Keratinocyte (primary cell): ENCODE measurements around the gene HPS1. TPM values are rescaled to one million over a fixed set of nuclear protein-coding genes. Genes with fewer than 3 reads are reported as not detected.
A peak's percentile ranks its signal among the peaks of the same experiment; 100 is the strongest.

ENCODE experiments used
- DNase-seq: peaks from one replicate; pipeline ENCODE4 v3.0.0-alpha.2; 2011; ENCODE audit warnings: low read depth, missing footprints, low spot score
- FAIRE-seq: peaks from 2 replicates; lab custom pipeline; 2011; peaks lifted over from hg19 to GRCh38; lab: Jason Lieb, UNC
- H2AFZ ChIP-seq: 2 replicates; pipeline ENCODE4 v1.6.0; 2012; ENCODE audit warnings: low read length, control low read depth, inconsistent platforms; ENCODE audit not compliant: control insufficient read depth
- H3K27ac ChIP-seq: 2 replicates; pipeline ENCODE4 v1.5.1; 2011; ENCODE audit warnings: low read length; ENCODE audit not compliant: control insufficient read depth, insufficient read depth
- H3K27me3 ChIP-seq: 3 replicates; pipeline ENCODE4 v1.6.0; 2011; ENCODE audit warnings: low read length; ENCODE audit not compliant: control insufficient read depth, insufficient read depth; ENCODE audit errors: extremely low read depth
- H3K36me3 ChIP-seq, 2 experiments: 2 replicates in 1 of 2; 3 replicates in 1 of 2; pipeline ENCODE4 v1.5.1; 2011; ENCODE audit warnings: low read length in 2 of 2, mild to moderate bottlenecking in 1 of 2; ENCODE audit not compliant: control insufficient read depth in 2 of 2, insufficient read depth in 2 of 2; ENCODE audit errors: extremely low read depth in 1 of 2
- H3K4me1 ChIP-seq: 3 replicates; pipeline ENCODE4 v1.5.1; 2011; ENCODE audit warnings: low read length; ENCODE audit not compliant: control insufficient read depth, insufficient read depth; ENCODE audit errors: extremely low read depth
- H3K4me2 ChIP-seq: 3 replicates; pipeline ENCODE4 v1.6.0; 2011; ENCODE audit warnings: low read depth, low read length; ENCODE audit not compliant: control insufficient read depth, insufficient read depth; ENCODE audit errors: extremely low read depth
- H3K4me3 ChIP-seq, 3 experiments: fragments of 200-600 bp in 1 of 3; sonication (generic) in 1 of 3; 2 replicates in 2 of 3; 3 replicates in 1 of 3; pipeline ENCODE4 v1.5.1; 2011 to 2016; ENCODE audit warnings: low read length in 3 of 3, mild to moderate bottlenecking in 3 of 3, control low read depth in 2 of 3, inconsistent platforms in 1 of 3, low read depth in 1 of 3, mixed read lengths in 1 of 3, mixed run types in 1 of 3, moderate library complexity in 1 of 3; ENCODE audit not compliant: control insufficient read depth in 2 of 3, insufficient read depth in 2 of 3; ENCODE audit errors: extremely low read depth in 1 of 3
- H3K79me2 ChIP-seq: 2 replicates; pipeline ENCODE4 v1.6.0; 2012; ENCODE audit warnings: low read length; ENCODE audit not compliant: control insufficient read depth, insufficient read depth
- H3K9ac ChIP-seq: 3 replicates; pipeline ENCODE4 v1.6.0; 2011; ENCODE audit warnings: low read length; ENCODE audit not compliant: control insufficient read depth, insufficient read depth; ENCODE audit errors: extremely low read depth
- H3K9me1 ChIP-seq: 3 replicates; pipeline ENCODE4 v1.6.0; 2011; ENCODE audit warnings: low read length; ENCODE audit not compliant: control insufficient read depth, insufficient read depth; ENCODE audit errors: extremely low read depth
- H3K9me3 ChIP-seq: 2 replicates; pipeline ENCODE4 v1.5.1; 2012; ENCODE audit warnings: low read depth, low read length; ENCODE audit not compliant: control insufficient read depth
- H4K20me1 ChIP-seq: 3 replicates; pipeline ENCODE4 v1.6.0; 2011; ENCODE audit warnings: low read length; ENCODE audit not compliant: control insufficient read depth, insufficient read depth; ENCODE audit errors: extremely low read depth
- EZH2 ChIP-seq: IDR thresholded peaks from one replicate; pipeline ENCODE4 v1.6.1; 2012; ENCODE audit warnings: inconsistent platforms, mild to moderate bottlenecking, low read length, moderate library complexity
- dilution Hi-C: fragments of 300-500 bp; cut with MboI; formaldehyde crosslinking; loops from one replicate; pipeline ENCODE4 v1.7.0; 2020; ENCODE audit warnings: low sequenced_read_pairs; ENCODE audit not compliant: extremely low pct_ligation_motif_present
- polyA plus RNA-seq, 5 experiments: library from polyadenylated mRNA; depleted of rRNA in 3 of 5; stranded (reverse) in 3 of 5; stranded (forward) in 1 of 5; unstranded in 1 of 5; fragments of >200 nt; gene quantifications; 1 replicate in 1 of 5; 2 replicates in 3 of 5; 3 replicates in 1 of 5; pipeline versions ENCODE4 v1.2.1 to v1.2.3, GENCODE V29; 2011 to 2012; ENCODE audit warnings: missing spikeins in 2 of 5, low read depth in 1 of 5, low replicate concordance in 1 of 5
- TF ChIP-seq, protein P1 (sequence below), 3 experiments: IDR thresholded peaks in 1 of 3; conservative IDR thresholded peaks in 1 of 3; optimal IDR thresholded peaks in 1 of 3; 2 replicates in 2 of 3; 3 replicates in 1 of 3; pipeline versions ENCODE3 to v1.5.1; 2011; ENCODE audit warnings: low read length in 3 of 3, mild to moderate bottlenecking in 3 of 3, moderate library complexity in 2 of 3, control low read depth in 1 of 3, inconsistent platforms in 1 of 3; ENCODE audit not compliant: insufficient read depth in 2 of 3; ENCODE audit errors: extremely low read depth in 1 of 3

Gene HPS1
- polyA plus RNA-seq, 1 donor (not counting 4 experiments of a cell fraction or from before 2014, with no cell fraction given): 39.4 TPM

DNA sequence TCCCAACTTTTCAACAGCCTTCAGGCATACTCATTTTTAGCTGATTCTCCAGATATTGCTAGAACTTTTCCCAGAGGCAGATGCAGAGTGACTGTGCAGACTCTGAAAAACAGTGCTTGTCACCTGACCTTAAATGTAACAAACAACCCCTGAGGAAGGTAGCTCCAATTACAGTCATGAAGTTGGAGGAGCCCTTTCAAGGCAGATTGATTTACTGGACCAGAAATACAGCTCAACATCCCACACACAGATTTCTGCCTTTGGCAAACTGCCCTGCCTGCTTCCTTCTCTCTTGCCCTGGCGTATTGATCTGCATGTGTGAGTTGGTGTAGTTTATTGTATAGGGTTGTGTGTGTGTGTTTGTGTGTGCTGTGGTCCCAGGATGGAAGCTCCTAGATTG, 70.2 kb downstream of the HPS1 start:
- no peaks in the 10 kb centered on the region for H3K9me3 ChIP-seq
- no peak for DNase-seq
- no peak overlapping the region for H3K4me2 ChIP-seq
- no peak for TF ChIP-seq EZH2
- TF ChIP-seq, protein P1, sequence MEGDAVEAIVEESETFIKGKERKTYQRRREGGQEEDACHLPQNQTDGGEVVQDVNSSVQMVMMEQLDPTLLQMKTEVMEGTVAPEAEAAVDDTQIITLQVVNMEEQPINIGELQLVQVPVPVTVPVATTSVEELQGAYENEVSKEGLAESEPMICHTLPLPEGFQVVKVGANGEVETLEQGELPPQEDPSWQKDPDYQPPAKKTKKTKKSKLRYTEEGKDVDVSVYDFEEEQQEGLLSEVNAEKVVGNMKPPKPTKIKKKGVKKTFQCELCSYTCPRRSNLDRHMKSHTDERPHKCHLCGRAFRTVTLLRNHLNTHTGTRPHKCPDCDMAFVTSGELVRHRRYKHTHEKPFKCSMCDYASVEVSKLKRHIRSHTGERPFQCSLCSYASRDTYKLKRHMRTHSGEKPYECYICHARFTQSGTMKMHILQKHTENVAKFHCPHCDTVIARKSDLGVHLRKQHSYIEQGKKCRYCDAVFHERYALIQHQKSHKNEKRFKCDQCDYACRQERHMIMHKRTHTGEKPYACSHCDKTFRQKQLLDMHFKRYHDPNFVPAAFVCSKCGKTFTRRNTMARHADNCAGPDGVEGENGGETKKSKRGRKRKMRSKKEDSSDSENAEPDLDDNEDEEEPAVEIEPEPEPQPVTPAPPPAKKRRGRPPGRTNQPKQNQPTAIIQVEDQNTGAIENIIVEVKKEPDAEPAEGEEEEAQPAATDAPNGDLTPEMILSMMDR (optimal IDR thresholded peaks at IDR 0.05 in 1 of 3, IDR thresholded peaks at IDR 0.05 in 1 of 3, conservative IDR thresholded peaks at IDR 0.05 in 1 of 3; ENCODE audit: extremely low read depth in 1 of 3, insufficient read depth in 2 of 3, low read length in 3 of 3): no peak
- no peaks in the 10 kb centered on the region for H3K9me1 ChIP-seq
- no peaks in the 10 kb centered on the region for H4K20me1 ChIP-seq
- dilution Hi-C loops: no loop called here
- H2AFZ ChIP-seq: no peak overlapping the region
- peaks cover 2% of the 10 kb centered on the region for H3K27me3 ChIP-seq
- H3K79me2 ChIP-seq: no peaks in the 10 kb centered on the region
- FAIRE-seq: no peak
- no peaks in the 10 kb centered on the region for H3K36me3 ChIP-seq
- no peak overlapping the region for H3K4me3 ChIP-seq
- H3K27ac ChIP-seq: no peak overlapping the region
- no peak overlapping the region for H3K9ac ChIP-seq
- peaks cover 11% of the 10 kb centered on the region for H3K4me1 ChIP-seq

GRCh38 chr10:98374217-98374985, 72.3 kb downstream of the HPS1 start:
- no peaks in the 10 kb centered on the region for H3K9me1 ChIP-seq
- H3K27ac ChIP-seq: no peak overlapping the region
- no peaks in the 10 kb centered on the region for H4K20me1 ChIP-seq
- no peaks in the 10 kb centered on the region for H3K79me2 ChIP-seq
- H3K4me2 ChIP-seq: peak overlapping the region; percentile 24
- H3K4me3 ChIP-seq: no peak overlapping the region
- TF ChIP-seq, protein P1 (optimal IDR thresholded peaks at IDR 0.05 in 1 of 3, IDR thresholded peaks at IDR 0.05 in 1 of 3, conservative IDR thresholded peaks at IDR 0.05 in 1 of 3; ENCODE audit: extremely low read depth in 1 of 3, insufficient read depth in 2 of 3, low read length in 3 of 3): no peak
- TF ChIP-seq EZH2: no peak
- dilution Hi-C loops: no loop called here
- H2AFZ ChIP-seq: no peak overlapping the region
- no peaks in the 10 kb centered on the region for H3K9me3 ChIP-seq
- H3K36me3 ChIP-seq: no peaks in the 10 kb centered on the region
- DNase-seq (no peak), FAIRE-seq (peak; percentile 55)
- H3K27me3 ChIP-seq: peaks cover 4% of the 10 kb centered on the region
- H3K9ac ChIP-seq: peak overlapping the region; percentile 0
- peaks cover 11% of the 10 kb centered on the region for H3K4me1 ChIP-seq
